ENCODE results near the gene ZFYVE27.

Gene ZFYVE27

GRCh38 chr10:97798958-97799610 is 62.2 kb downstream of the ZFYVE27 start:
- Histone ChIP-seq H3K79me2 (ENCODE audit: control insufficient read depth, insufficient read depth, low read length, unreplicated experiment) (no peaks in the 10 kb centered on the region), H2AFZ (ENCODE audit: low read length, unreplicated experiment) (no peak overlapping the region), H3K36me3 (ENCODE audit: insufficient read depth, low read length) (no peaks in the 10 kb centered on the region), H3K4me1 (ENCODE audit: control insufficient read depth, insufficient read depth, low read length, unreplicated experiment) (no peaks in the 10 kb centered on the region), H3K27me3 (ENCODE audit: insufficient read depth, low read length) (peaks cover 74% of the 10 kb centered on the region), H3K4me3 (ENCODE audit: low read depth, low read length) (no peak overlapping the region), H3K27ac (ENCODE audit: low read depth, low read length) (no peak overlapping the region)

DNA sequence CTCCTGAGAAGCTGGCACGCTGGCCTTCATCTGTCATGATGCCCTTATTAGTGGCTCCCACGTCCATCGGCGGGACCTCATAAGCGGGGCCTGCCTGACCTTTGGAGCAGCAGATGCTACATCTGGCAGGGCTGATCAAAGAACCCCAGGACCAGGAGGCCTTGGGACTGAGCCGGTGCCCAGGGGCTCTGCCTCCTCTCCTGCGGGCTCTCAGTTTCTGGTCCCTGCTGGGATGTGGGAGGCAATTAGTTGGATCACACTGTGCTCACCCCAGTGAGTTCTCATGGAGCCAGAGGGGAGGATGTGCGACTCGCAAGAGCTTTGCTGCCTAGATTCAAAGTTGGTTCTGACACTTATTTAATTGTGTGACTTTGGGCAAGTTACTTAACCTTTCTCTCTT is 63.5 kb downstream of the ZFYVE27 start:
- Histone ChIP-seq H3K4me3 (ENCODE audit: low read depth, low read length) (no peak overlapping the region), H3K4me1 (ENCODE audit: control insufficient read depth, insufficient read depth, low read length, unreplicated experiment) (no peaks in the 10 kb centered on the region), H3K27ac (ENCODE audit: low read depth, low read length) (no peak overlapping the region), H3K79me2 (ENCODE audit: control insufficient read depth, insufficient read depth, low read length, unreplicated experiment) (no peaks in the 10 kb centered on the region), H2AFZ (ENCODE audit: low read length, unreplicated experiment) (no peak overlapping the region), H3K27me3 (ENCODE audit: insufficient read depth, low read length) (peaks cover 74% of the 10 kb centered on the region), H3K36me3 (ENCODE audit: insufficient read depth, low read length) (no peaks in the 10 kb centered on the region)

GRCh38 chr10:97801422-97801821 is 64.5 kb downstream of the ZFYVE27 start:
- no peak overlapping the region for H2AFZ ChIP-seq (ENCODE audit: low read length, unreplicated experiment)
- H3K27me3 ChIP-seq (ENCODE audit: insufficient read depth, low read length): peaks cover 65% of the 10 kb centered on the region
- H3K4me1 ChIP-seq (ENCODE audit: control insufficient read depth, insufficient read depth, low read length, unreplicated experiment): no peaks in the 10 kb centered on the region

GRCh38 chr10:97805096-97805884 is 68.4 kb downstream of the ZFYVE27 start:
- Histone ChIP-seq H3K79me2 (ENCODE audit: control insufficient read depth, insufficient read depth, low read length, unreplicated experiment) (no peaks in the 10 kb centered on the region), H2AFZ (ENCODE audit: low read length, unreplicated experiment) (no peak overlapping the region), H3K27me3 (ENCODE audit: insufficient read depth, low read length) (peaks cover 32% of the 10 kb centered on the region), H3K27ac (ENCODE audit: low read depth, low read length) (no peak overlapping the region), H3K4me1 (ENCODE audit: control insufficient read depth, insufficient read depth, low read length, unreplicated experiment) (no peaks in the 10 kb centered on the region), H3K36me3 (ENCODE audit: insufficient read depth, low read length) (no peaks in the 10 kb centered on the region), H3K4me3 (ENCODE audit: low read depth, low read length) (no peak overlapping the region)

More at GRCh38 chr10:97801422-97801821, 64.5 kb downstream of the ZFYVE27 start:
- Histone ChIP-seq H3K27ac (ENCODE audit: low read depth, low read length) (no peak overlapping the region), H3K4me3 (ENCODE audit: low read depth, low read length) (no peak overlapping the region), H3K79me2 (ENCODE audit: control insufficient read depth, insufficient read depth, low read length, unreplicated experiment) (no peaks in the 10 kb centered on the region), H3K36me3 (ENCODE audit: insufficient read depth, low read length) (no peaks in the 10 kb centered on the region)

- Histone ChIP-seq H3K27me3 (ENCODE audit: insufficient read depth, low read length) (peaks cover 26% of the 10 kb centered on the region), H2AFZ (ENCODE audit: low read length, unreplicated experiment) (no peak overlapping the region), H3K4me3 (ENCODE audit: low read depth, low read length) (no peak overlapping the region), H3K36me3 (ENCODE audit: insufficient read depth, low read length) (no peaks in the 10 kb centered on the region), H3K79me2 (ENCODE audit: control insufficient read depth, insufficient read depth, low read length, unreplicated experiment) (no peaks in the 10 kb centered on the region), H3K27ac (ENCODE audit: low read depth, low read length) (no peak overlapping the region), H3K4me1 (ENCODE audit: control insufficient read depth, insufficient read depth, low read length, unreplicated experiment) (no peaks in the 10 kb centered on the region)
Observed at GRCh38 chr10:97805949-97806348, 69.0 kb downstream of the ZFYVE27 start.

GRCh38 chr10:97810446-97810845 is 73.5 kb downstream of the ZFYVE27 start:
- H3K4me1 ChIP-seq (ENCODE audit: control insufficient read depth, insufficient read depth, low read length, unreplicated experiment): peaks cover 14% of the 10 kb centered on the region
- no peak overlapping the region for H3K27ac ChIP-seq (ENCODE audit: low read depth, low read length)
- no peaks in the 10 kb centered on the region for H3K79me2 ChIP-seq (ENCODE audit: control insufficient read depth, insufficient read depth, low read length, unreplicated experiment)
- no peaks in the 10 kb centered on the region for H3K36me3 ChIP-seq (ENCODE audit: insufficient read depth, low read length)
- H3K27me3 ChIP-seq (ENCODE audit: insufficient read depth, low read length): peaks cover 11% of the 10 kb centered on the region; the same call in 1 of the 2 replicates
- H2AFZ ChIP-seq (ENCODE audit: low read length, unreplicated experiment): no peak overlapping the region
- no peak overlapping the region for H3K4me3 ChIP-seq (ENCODE audit: low read depth, low read length)

Data from ACC112 (cell line).